HG03342 (cell line): ENCODE data around the gene MAML3.

Experiments
- ATAC-seq: cut with Tn5 transposase; IDR thresholded peaks from one replicate; pipeline ENCODE4 v1.9.1; 2021; ENCODE audit warnings: mild to moderate bottlenecking, moderate library complexity; ENCODE audit not compliant: unreplicated experiment

The MAML3 gene

DNA sequence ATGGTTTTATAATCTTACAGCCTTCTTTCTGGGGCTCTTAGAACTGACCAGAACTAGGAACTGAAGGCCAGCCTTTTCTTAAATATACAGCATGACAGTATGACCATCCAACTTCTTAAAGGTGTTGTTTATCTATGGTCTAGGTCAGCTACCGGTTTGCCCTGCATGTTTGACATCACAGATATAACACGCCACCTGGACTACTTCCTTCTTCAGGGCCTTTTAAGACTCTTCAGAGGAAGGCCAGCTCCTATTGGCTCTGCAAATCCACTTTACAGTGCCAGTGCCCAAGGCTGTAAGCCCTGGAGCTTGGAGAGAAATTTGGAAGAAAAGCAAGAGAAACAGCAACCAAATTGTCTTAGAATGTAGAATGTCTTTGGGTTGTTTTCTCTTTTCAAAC is 302.9 kb downstream of the MAML3 start:
- ATAC-seq, result no peak

DNA sequence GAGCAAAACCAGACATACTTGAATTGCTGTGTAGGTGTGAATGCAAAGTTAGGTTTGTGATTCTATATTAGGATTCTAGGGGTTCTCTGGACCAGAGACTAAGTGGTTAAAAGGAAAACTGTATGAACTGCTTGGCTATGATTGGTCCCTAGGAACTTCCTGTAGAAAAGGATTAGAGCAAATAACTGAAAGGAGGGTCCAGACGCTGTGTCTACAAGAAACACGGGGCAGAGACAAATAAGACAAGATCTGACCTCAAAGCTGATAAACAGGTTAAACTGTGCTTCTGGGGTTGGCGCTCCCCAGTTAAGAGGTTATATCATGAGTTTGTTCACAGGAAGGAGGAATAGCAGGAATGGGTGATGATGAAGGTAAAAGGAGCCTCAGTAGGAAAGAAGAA is 304.8 kb downstream of the MAML3 start:
- no peak for ATAC-seq

DNA sequence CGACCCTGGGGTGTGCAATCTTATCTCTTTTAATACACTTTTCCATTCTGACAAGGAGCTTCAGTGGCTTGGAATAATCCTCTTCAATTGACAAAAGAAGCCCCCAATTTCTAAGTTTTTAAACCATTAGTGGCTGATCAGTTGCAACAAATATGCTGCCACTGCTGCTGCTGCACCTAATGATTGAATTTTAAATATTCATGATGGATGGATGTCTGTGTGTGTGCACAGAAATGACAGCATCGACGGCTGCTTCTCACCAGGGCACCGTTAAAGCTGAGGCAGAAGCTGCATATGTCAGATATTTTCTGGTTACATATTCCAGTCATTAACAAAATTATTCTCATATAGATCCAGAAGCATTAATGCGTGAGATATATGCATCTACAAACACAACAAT is 306.0 kb downstream of the MAML3 start:
- no peak for ATAC-seq

DNA sequence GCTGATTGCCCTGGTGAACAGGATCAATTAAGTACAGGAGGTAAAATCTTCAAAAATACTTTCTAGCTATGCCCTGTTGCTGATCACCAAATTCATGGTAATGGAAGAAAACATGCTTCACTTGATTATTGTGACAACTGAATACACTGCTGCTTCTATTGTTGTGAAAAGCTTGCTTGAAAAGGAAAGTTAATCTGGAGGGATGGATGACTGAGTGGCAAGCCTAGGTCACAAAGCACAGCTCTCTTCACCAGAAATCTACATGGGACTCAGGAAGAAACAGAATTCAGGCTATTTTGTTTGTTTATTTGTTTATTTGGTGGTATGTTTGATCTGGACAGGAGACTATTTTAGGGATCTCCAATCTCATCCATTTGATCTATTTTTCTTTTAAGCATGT is 306.4 kb downstream of the MAML3 start:
- no peak for ATAC-seq

DNA sequence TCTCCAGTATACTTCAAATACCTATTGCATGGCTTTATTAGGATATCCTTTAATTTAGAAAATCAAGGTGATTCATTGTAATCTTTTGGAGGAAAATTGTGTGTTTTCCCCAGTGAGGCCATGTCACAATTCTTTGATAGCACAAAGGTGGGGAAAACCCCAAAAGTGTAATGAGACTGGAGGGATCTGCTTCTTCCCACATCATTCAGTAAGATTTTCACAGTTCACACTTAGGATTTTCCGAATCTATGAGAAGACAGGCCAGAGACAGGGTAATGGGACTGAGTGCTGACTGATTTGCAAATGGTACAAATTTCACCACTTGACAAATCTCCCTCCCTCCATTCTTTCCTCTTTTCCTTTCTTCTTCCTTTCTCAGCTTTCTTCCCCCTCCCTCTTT is 307.2 kb downstream of the MAML3 start:
- ATAC-seq, result no peak

DNA sequence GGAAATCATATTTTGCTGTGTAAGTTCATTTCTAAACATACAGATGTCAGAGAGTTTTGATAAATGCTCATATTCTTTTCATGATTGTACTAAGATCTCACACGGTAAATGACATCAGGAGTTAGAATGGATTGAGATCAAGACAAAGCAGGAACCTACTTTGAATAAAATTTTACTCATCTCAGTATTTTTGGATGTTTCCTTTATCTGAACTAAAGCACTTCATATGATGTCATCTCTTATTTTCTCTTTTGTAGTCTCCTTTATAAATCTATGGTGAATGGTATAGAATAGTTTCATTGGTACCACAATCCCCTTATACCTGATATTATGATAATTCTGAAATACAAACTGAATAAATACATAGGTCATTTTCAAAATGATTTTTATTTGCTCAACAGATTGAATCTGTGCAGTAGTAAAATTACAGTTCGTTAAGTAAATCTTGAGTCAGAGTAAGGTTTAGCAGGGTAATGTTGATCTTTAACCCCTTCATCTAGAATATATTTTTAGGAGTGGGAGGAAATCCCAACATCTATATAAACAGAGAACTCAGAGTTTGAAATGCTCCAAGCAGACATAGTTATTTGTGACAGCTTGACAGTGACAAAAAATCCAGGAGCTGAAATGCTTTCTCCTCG is 308.4 kb downstream of the MAML3 start:
- no peak for ATAC-seq

DNA sequence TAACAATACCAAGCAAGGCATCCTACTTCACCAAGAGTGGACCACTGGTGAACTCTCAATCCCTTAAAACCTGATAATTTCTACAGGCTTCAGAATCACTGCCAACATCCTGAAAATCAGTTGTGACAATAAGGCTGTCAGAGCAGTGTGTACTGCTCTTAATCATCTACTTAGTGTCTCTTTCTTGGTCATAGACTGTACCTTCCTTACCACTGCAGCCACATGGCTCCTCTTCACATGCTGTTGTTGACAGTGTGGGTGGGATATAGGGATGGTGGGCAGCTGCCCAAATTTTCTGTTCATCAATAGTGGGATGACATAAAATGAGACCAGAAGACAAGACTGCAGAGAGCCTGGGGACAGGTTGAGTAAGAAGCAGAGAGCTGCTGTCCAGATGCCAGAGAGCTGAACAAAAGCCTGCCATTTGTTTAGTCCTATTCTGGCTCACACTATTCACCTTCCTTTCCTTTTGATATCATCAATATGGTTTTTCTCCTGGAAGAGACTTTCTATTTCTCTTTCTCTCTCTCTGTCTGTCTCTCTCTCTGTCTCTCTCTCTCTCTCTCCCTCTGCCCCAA is 309.4 kb downstream of the MAML3 start:
- ATAC-seq, result no peak

DNA sequence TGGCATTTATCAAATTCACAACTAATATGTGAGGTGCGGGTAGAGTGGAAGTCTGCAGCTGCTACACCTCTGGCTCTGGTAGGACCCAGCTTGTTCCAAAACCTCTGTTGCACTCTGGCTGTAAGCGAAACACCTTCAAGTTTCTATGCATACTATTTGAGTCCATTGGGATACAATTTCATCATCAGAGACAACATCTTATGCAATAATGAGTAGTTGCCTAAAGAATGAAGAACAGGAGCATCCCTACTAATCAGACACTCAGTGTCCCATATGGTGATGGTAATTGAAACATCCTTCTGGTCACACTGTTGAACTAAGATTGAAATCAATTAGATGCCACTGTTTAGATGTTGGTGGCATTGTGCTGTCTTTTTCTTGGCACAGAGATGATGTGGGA is 309.9 kb downstream of the MAML3 start:
- no peak for ATAC-seq

DNA sequence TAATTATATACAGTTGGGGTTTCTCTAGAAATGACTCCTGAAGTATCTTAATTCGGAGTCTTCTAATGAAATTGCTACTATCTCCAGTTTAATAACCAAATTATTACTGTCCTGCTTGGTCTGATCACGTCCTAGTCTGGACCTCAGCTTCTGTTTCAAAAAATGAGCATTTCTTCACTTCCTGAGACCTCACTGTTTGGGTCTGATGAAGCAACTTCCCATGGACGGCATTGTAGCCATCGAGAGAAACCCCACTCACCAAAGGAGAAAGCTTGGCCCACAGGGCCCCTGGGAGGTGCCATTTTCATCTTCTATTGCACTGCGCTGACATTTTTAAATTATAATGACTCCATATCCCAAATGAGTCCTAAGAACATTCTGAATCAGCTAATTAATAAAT is 310.3 kb downstream of the MAML3 start:
- no peak for ATAC-seq

DNA sequence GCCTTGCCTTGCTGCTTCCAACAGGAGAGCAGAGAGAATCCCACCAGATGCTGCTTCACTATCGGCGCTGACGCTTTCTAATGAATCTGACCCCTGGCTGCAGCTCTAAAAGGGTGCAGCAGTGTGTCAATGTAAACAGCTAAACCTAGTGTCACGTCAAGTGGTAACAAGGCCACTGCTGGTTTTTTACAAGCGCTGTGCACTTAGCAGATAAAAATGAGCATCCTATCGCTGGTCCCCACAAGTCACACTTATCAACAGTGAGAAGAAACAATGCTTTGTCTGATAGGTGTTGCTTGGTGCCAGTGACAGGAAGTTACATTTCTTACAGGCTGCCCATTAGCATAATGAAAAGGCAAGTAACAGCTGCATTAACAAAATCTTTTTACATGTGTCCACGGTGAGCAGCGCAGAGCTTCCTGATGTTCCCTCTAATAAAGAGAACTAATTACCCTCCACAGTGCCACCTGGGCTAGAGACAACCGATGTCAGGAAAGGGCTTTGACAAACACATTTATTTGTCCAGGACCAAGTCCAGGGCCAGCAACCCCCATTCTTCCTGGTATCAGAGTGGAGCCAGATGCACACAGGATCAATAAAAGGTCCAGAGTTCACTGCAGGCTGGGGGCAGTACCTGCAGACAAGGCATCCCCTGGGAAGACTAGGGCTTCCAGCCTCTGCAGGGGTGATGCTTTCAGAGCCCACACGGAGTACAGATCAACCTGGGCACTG is 312.4 kb downstream of the MAML3 start:
- ATAC-seq, result no peak

DNA sequence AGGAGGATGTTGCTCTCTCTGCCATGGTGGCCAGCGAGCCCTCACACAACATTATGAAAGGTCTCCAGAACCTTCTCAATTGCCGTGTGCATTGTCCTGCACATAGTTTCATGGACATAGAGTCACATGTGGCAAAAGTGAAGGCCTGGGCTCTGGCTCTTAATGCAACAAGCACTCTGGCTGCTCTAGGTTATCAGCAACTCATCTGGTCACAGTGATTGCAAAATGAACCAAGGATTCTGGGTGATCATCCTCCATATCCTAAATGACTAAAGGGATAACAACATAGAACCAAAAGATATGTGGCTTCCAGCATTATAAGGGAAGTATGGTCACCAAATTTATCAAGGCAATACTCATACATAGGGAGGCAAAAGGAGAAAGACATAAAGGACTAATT is 313.2 kb downstream of the MAML3 start:
- no peak for ATAC-seq

DNA sequence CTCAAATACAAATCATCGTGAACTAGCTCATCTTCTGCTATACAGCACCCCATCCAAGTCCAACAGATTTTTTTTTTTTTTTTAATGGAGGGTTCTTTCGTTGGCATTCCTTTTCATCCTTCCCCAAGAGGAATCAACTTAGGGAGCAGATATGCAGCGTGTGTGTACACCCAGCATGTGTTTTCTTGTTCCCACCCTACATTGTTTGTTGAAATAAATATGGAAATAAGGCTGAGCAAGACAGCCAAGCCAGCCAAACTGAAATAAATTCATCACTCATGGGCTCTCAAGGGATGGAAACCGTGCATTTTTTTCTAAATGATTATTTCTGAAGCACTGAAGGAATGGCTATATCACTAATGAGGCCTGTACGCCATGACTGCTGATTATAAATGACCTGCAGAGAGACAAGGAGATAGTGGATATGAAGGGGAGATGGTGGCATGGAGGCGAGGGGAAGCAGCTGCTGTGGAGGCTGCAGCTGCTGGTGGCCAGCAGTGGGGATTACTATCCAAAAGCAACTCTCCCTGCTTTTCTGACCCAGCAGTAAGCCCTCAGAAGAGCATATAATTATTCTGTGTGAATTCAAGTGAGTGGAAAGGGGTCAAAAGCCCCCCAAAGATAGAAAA is 314.5 kb downstream of the MAML3 start:
- ATAC-seq, result no peak

DNA sequence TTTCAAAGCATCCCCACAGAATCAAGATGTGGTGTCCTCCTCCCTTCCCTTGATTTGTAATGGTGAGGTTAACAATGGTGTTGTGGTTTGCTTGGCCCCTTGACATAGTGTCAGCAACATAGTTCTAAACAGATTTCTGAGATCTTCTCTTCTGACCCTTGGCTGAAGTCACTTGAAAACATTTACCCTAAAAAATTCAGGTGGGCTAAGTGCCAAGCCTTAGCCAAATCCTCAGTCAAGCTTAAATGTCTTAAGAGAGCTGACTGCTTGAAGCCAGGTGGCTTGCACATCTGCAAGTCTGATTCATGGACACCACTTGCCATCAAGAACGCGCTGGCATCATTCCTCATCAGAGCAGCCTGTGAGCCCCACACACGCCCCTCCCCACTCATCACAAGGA is 315.2 kb downstream of the MAML3 start:
- ATAC-seq, result no peak

DNA sequence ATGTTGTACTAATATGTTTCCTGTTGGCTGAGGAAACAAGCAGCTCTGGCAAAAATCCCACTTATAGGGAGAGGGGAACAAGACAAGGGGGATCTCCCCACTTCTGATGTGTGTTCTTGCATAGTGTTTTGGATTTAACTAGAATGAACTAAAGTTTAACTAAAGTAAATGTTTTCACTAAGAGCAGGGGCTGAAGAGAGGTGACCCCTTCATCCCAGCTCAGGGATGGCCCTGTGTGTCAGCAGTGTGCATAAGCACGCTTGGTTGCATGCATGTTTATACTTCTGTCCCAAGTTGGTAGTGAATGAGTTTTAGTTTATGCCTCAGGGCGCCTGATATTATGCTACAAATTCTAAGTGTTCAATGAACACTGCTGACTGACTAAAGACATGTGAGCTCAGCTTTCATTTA is 319.0 kb downstream of the MAML3 start:
- no peak for ATAC-seq

DNA sequence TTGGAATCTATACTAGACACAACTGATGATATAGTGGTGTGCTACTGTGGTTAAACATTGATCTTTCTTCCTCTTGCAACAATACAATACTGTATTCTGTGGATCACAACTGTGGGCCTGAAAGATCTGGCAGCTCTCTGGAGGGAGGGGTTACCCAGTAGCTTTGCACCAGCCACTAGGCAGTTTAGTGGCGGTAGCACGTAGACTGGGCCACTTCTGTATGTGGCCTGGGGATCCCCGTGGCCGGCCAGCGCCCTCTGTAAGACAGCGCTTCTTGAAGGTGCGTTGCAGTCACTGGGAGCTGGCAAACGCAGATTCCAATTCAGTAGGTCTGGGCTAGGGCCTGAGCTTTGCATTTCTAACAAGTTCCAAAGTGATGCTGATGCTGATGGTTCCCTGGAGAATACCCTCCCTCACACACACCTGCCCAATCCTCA is 319.7 kb downstream of the MAML3 start:
- ATAC-seq, result no peak

DNA sequence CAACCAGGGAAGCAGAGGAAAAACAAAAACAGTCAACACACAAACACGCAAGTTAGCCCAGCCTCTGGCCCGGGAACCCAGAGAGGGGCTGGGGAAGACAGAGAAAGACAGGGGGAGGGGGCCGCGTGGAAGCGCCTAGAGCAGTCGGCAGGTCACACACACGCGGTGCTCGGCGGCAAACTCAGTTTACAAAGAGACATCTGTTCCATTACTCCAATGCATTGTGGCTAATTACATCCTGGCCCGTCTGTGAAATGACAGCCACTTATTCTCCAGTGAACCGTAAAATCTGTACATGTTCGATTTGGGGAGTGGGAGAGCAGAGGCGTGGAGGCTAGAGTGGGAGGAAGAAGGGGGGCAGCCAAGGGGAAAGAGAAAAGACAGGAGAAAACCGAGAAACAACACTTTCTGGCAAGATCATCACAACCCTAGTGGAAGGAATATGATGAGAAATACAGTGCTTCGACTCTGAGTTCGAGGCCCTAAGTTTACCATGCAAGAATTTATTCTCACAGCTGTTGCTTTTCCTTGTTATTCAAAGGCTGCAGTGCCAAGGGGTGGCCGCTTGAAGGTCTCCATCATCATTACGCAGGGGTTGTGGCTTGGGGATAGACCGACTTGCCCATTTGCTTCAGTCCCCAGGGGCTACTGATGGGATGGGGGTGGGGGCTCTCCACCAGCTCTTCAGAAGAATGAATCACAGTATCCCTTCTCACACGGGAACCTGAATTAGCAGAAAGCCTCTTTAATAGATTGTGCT is 320.7 kb downstream of the MAML3 start:
- no peak for ATAC-seq

DNA sequence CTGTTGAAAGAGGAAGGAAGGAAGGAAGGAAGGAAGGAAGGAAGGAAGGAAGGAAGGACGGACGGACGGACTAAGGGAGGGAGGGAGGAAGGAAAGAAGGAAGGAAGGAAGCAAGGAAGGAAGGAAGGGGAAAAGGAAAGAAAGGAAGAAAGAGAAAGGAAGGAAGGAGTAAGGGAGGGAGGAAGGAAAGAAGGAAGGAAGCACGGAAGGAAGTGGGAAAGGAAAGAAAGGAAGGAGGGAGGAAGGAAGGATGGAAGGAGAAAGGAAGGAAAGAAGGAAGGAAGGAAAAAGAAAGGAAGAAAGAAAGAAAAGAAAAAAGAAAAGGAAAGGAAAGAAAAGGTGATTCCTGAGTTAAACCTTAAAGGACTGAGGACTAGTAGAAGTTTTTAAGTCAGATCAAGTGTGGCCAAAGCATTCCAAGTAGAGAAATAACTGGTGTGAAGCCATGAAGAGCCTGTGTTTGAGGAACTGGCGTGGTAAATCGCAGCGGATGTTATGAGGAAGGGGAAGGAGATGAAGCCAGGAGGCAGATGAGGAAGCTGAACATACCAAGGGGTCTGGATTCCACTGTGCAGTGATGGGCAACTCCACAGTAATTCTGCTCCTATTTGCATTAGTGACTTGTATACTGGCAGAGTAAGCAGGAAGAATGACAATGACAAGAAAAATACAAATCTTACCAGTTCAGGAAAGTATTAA is 324.9 kb downstream of the MAML3 start:
- no peak for ATAC-seq

DNA sequence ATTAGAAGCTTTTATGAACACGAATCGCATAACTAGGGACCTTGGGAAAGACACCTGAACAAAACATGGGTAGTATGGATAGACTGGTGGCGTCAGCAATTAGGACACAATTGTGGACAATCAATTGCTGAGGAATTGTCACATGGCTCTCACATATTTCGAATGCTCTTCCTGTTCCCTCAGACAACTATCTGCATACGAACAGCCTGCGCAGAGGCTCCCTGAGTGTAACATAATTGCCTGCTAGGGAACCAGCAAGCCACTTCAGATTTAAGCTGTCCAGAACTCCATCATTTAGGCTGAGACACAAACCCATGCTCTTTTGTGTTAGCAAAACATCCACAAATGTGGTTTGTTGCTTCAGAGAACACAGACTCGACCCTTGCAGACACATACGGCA is 327.6 kb downstream of the MAML3 start:
- no peak for ATAC-seq

DNA sequence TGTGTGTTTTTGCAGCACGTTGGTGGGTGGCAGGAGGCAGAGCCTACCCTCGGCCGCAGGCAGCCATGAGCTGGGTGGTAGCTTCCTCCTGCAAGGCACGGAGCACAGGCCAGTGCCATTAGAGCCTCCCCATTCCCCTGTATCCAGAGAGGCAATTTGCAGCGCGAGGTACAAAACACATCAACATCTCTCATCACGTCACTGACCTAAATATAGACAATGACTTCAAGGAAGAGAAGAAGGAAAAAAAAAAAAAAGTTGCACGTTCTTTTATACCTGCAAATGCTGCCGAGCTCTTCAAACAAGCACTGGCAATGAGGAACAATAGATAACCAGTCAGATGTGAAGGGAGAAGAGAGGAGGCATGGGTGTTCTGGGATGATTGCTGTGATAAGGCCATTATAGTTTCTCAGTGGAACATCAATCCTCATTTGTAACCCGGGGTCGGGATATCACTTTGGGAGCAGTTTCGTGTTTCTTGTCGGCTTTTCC is 328.4 kb downstream of the MAML3 start:
- no peak for ATAC-seq

DNA sequence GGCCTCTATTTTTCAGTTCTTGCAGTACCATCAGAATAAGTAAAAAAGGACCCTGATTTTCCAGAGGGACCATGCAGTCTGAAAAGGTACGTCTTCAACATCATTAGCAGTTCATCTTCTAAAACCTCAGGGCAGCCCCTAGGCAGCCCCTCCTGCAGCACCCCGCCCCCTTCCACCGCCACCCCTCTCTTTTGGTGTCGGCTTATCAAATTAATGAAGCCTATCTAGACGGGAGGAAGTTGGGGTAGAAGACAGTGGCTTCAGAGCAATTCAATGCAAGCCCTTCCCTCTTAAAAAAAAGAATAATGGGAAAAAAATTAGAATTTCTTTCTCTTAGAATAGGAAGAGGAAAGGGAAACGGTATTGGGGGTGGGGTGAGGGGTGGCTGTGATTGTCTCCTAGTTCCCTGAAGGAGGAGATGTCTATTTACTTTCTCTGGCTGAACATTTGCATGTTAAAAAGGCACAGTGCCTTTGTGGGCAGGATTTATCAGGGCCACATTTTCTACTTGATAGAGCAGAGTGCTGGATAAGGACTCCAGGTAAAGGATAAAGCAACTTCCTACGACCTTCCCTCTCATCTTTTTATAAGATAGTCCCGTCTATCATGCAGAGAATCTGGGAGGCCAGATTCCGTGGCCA is 329.0 kb downstream of the MAML3 start:
- no peak for ATAC-seq
